Large intestine (tissue), 3 donors: Measurements from ENCODE around the gene TGIF2. TPM values are rescaled to one million over a fixed set of nuclear protein-coding genes. Genes with fewer than 3 reads are reported as not detected.
"Not testable (repeated sequence)": the region's sequence is repeated elsewhere in the genome, so short reads cannot be mapped to it uniquely, and the experiment has no call there.

ENCODE experiments used
- DNase-seq, 2 donors: peaks; one replicate each; pipeline versions ENCODE4 v3.0.0 to v3.0.0-alpha.2; 2013
- H3K27ac ChIP-seq: one replicate; pipeline ENCODE4 v1.5.1; 2013; ENCODE audit warnings: low read length
- H3K27me3 ChIP-seq: 2 replicates; pipeline ENCODE4 v1.6.1; 2013; ENCODE audit warnings: low read length; ENCODE audit not compliant: control insufficient read depth, insufficient read depth
- H3K36me3 ChIP-seq: 2 replicates; pipeline ENCODE4 v1.6.1; 2013; ENCODE audit warnings: low read length; ENCODE audit not compliant: control insufficient read depth, insufficient read depth
- H3K4me1 ChIP-seq: one replicate; pipeline ENCODE4 v1.6.1; 2013; ENCODE audit warnings: low read length; ENCODE audit not compliant: control insufficient read depth, insufficient read depth
- H3K4me3 ChIP-seq: one replicate; pipeline ENCODE4 v1.5.1; 2013; ENCODE audit warnings: low read length
- H3K9me3 ChIP-seq: one replicate; pipeline ENCODE4 v1.6.1; 2013; ENCODE audit warnings: mild to moderate bottlenecking, low read depth, low read length, moderate library complexity; ENCODE audit not compliant: control insufficient read depth
- WGBS: methylation state at CpG from one replicate; pipeline ENCODE4 v1.1.5; 2013; ENCODE audit warnings: low lambda C conversion rate; ENCODE audit not compliant: insufficient coverage; 5-methylcytosine and 5-hydroxymethylcytosine counted together
- polyA plus RNA-seq: library from polyadenylated mRNA; unstranded; fragments of 120-200 nt; gene quantifications from one replicate; pipeline ENCODE4 v1.2.1, GENCODE V29; 2013

TGIF2 gene
- polyA plus RNA-seq, 1 donor: 42.0 TPM

DNA sequence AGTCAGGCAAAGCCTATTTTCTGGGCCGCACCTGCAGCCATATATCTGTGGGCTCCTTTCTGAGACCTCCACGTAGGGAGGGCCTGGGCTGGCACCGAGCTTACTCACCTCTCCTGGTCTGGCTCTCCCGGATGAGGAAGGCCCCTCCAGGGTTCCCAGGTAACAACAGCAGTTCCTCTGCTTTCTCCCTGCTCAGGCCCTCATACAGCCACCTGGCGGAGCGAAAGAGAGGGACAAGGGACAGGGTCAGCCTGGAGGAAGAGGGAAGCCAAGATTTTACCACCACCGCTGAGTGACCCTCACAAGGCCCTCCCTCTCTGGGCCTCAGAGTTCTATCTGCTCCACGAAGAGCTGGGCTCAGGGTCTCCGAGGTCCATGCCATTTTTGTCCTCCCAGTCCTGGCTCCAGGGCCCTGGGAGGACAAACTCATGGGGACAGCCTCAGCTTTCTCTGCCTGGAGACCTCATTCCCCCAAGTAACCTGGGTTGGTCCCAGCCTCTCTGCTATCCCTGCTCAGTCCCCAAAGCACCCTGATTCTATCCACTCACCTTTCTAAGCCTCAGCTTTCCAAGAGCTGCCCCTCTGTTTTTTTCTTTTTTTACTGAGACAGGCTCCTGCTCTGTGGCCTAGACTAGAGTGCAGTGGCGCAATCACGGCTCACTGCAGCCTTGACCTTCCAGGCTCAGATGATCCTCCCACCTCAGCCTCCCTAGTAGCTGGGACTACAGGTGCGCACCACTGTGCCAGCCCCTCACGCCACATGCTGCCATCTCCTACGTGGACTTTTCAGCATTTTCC is 59.3 kb downstream of the TGIF2 start:
- H3K27ac ChIP-seq: no peak overlapping the region
- H3K4me3 ChIP-seq: no peak overlapping the region
- H3K27me3 ChIP-seq: no peaks in the 10 kb centered on the region
- no peaks in the 10 kb centered on the region for H3K36me3 ChIP-seq
- no peak for DNase-seq
- no peaks in the 10 kb centered on the region for H3K9me3 ChIP-seq
- no peaks in the 10 kb centered on the region for H3K4me1 ChIP-seq
- no CpG with 5 or more reads among the region's 14 CpGs for WGBS

DNA sequence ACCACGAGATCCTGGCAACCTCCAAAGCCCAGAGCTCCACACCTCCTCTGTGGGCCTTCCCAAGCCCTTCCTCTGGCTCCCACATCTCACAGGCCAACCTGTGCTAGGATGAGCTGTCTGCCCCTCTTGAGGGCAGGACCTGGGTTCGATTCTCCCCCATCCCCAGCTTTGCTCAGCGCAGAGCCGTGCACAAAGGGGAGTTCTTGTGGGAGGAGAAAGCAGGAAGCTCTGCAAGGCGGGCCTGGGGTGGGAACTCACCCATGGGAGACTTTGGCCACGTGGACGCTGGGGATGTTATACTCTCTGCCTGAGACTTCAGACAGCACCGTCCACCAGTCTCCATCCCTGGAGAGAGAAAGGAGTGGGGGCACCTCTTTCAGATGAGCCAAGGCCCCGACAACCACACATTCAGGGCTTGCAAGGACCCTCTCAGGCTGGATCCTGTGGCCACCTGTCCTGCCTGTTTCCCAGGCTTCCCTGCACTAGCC is 59.9 kb downstream of the TGIF2 start:
- Histone ChIP-seq H3K27me3 (no peaks in the 10 kb centered on the region), H3K27ac (no peak overlapping the region), H3K4me1 (no peaks in the 10 kb centered on the region), H3K4me3 (no peak overlapping the region), H3K9me3 (no peaks in the 10 kb centered on the region), H3K36me3 (no peaks in the 10 kb centered on the region)
- no CpG with 5 or more reads among the region's 9 CpGs for WGBS
- no peak for DNase-seq

DNA sequence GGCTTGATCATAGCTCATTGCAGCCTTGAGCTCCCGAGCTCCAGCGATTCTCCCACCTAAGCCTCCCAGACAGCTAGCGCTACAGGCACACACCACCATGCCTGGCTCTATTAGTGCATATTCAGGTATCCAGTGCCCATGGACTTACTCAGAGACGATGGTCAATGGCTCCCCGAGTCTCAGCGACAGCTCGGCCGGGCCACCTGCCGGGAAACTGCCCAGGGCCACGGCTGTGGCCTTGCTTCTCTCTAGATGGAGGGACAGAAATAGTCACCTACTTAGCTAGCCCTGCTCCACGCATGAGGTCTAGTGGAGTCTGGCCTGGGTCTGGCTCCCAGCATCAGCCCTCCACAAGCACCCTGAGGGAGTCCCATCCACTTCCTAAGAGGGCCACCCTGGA is 60.9 kb downstream of the TGIF2 start:
- WGBS: no CpG with 5 or more reads among the region's 11 CpGs
- no peak overlapping the region for H3K4me3 ChIP-seq
- no peaks in the 10 kb centered on the region for H3K9me3 ChIP-seq
- no peaks in the 10 kb centered on the region for H3K27me3 ChIP-seq
- H3K4me1 ChIP-seq: no peaks in the 10 kb centered on the region
- DNase-seq: no peak
- no peak overlapping the region for H3K27ac ChIP-seq
- H3K36me3 ChIP-seq: no peaks in the 10 kb centered on the region

DNA sequence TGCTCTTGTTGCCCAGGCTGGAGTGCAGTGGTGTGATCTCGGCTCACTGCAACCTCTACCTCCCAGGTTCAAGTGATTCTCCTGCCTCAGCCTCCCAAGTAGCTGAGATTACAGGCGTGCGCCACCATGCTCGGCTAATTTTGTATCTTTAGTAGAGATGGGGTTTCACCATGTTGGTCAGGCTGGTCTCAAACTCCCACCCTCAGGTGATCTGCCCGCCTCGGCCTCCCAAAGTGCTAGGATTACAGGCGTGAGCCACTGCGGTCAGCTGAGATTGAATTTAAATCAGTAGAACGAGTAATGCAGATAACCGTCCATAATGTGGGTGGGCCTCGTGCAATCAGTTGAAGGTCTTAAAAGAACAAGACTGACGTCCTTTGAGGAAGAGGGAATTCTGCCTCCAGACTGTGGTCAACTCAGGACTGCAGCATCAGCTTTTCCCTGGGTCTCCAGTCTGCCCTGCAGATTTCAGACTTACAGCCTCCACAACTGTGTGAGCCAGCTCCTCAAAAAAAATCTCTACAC is 65.5 kb downstream of the TGIF2 start:
- H3K27ac ChIP-seq, H3K4me1 ChIP-seq, H3K27me3 ChIP-seq, H3K36me3 ChIP-seq, H3K9me3 ChIP-seq, DNase-seq, H3K4me3 ChIP-seq: not testable (repeated sequence)
- no CpG with 5 or more reads among the region's 12 CpGs for WGBS

- no peak for DNase-seq
- no CpG with 5 or more reads among the region's 3 CpGs for WGBS
- Histone ChIP-seq H3K9me3 (no peaks in the 10 kb centered on the region), H3K36me3 (no peaks in the 10 kb centered on the region), H3K27me3 (no peaks in the 10 kb centered on the region), H3K27ac (no peak overlapping the region), H3K4me3 (no peak overlapping the region), H3K4me1 (no peaks in the 10 kb centered on the region)
These were observed 68.1 kb downstream of the TGIF2 start for GRCh38 chr20:36641506-36641843.

DNA sequence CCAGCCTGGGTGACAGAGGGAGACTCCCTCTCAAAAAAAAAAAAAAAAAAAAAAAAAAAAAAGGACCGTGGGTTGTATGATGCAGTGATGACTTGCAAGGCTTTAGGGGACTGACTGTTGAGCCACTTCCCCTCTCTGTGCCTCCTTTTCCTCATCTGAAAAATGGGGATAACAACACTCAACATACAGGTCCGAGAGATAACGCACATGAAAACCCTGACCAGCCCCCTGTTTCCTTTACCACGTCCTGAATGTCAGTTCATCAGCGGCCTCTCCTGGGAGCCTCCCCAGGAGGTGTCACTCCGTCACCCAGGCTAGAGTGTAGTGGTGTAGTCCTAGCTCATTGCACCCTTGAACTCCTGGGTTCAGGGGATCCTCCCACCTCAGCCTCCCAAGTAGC is 68.7 kb downstream of the TGIF2 start:
- Histone ChIP-seq H3K36me3 (no peaks in the 10 kb centered on the region), H3K9me3 (no peaks in the 10 kb centered on the region), H3K27me3 (no peaks in the 10 kb centered on the region), H3K27ac (no peak overlapping the region), H3K4me1 (peaks cover 3% of the 10 kb centered on the region), H3K4me3 (no peak overlapping the region)
- WGBS: no CpG with 5 or more reads among the region's 6 CpGs
- no peak for DNase-seq

Other genes with a start within 250 kb of the TGIF2 start
- 537 TPM for gene MYL9, start 32.1 kb upstream of the TGIF2 start, polyA plus RNA-seq
- gene RAB5IF, start 32.2 kb downstream of the TGIF2 start, polyA plus RNA-seq: 101 TPM
- gene SLA2, start 72.6 kb downstream of the TGIF2 start, polyA plus RNA-seq: 1.6 TPM
- 18.3 TPM for gene NDRG3, start 172.5 kb downstream of the TGIF2 start, polyA plus RNA-seq
- 13.8 TPM for gene DSN1, start 200.2 kb downstream of the TGIF2 start, polyA plus RNA-seq